GM19193 (cell line): ENCODE results near the gene COL6A3.

Source experiments
- POLR2A ChIP-seq: IDR thresholded peaks from 4 replicates; pipeline ENCODE4 v1.6.1; 2011; ENCODE audit not compliant: insufficient read depth, insufficient read length; ENCODE audit errors: extremely low read depth

COL6A3 gene

GRCh38 chr2:237383991-237384671 is 29.8 kb downstream of the COL6A3 start:
- TF ChIP-seq POLR2A, result no peak

- no peak for TF ChIP-seq POLR2A
Observed at GRCh38 chr2:237380768-237381167, 33.2 kb downstream of the COL6A3 start.

- TF ChIP-seq POLR2A, result no peak
Observed at GRCh38 chr2:237379636-237380035, 34.3 kb downstream of the COL6A3 start.

GRCh38 chr2:237378650-237379049 is 35.3 kb downstream of the COL6A3 start:
- TF ChIP-seq POLR2A, result no peak

- TF ChIP-seq POLR2A, result no peak
Observed at GRCh38 chr2:237374284-237375060, 39.5 kb downstream of the COL6A3 start.

- no peak for TF ChIP-seq POLR2A
Observed at GRCh38 chr2:237371856-237372255, 42.1 kb downstream of the COL6A3 start.

GRCh38 chr2:237365671-237366070 is 48.3 kb downstream of the COL6A3 start:
- no peak for TF ChIP-seq POLR2A

- no peak for TF ChIP-seq POLR2A
Observed at GRCh38 chr2:237364655-237365054, 49.3 kb downstream of the COL6A3 start.

GRCh38 chr2:237361194-237362004 is 52.6 kb downstream of the COL6A3 start:
- no peak for TF ChIP-seq POLR2A

GRCh38 chr2:237359894-237360780 is 53.8 kb downstream of the COL6A3 start:
- no peak for TF ChIP-seq POLR2A

- TF ChIP-seq POLR2A, result no peak
Observed at GRCh38 chr2:237359518-237359840, 54.5 kb downstream of the COL6A3 start.

GRCh38 chr2:237358721-237359517 is 55.0 kb downstream of the COL6A3 start:
- TF ChIP-seq POLR2A, result no peak

GRCh38 chr2:237355701-237356100 is 58.3 kb downstream of the COL6A3 start:
- no peak for TF ChIP-seq POLR2A

- no peak for TF ChIP-seq POLR2A
Observed at GRCh38 chr2:237354892-237355291, 59.1 kb downstream of the COL6A3 start.
